ENCODE results near the gene SAMD4B. TPM values are rescaled to one million over a fixed set of nuclear protein-coding genes. Genes with fewer than 3 reads are reported as not detected.

The SAMD4B gene
- total and polyA plus RNA-seq, 10 of the 15 experiments (the other 5 are each of a cell fraction or from before 2014, with no cell fraction given): 2.4 to 43.3 (median 23.9) TPM

- TF ChIP-seq ZNF687 (IDR thresholded peaks at IDR 0.05) (0 out of 2 replicates have a peak, but pooled peaks have one; percentile 44), MTA2 (IDR thresholded peaks at IDR 0.05; ENCODE audit: low read depth) (no peak), ATF7 (IDR thresholded peaks at IDR 0.05; ENCODE audit: low read depth) (peak; percentile 99), ZBTB33 (IDR thresholded peaks at IDR 0.05) (peak; percentile 62; the same call in 1 of the 2 replicates), GATAD2B (conservative IDR thresholded peaks at IDR 0.05; ENCODE audit: low read depth) (peak; percentile 91), ZSCAN29 (IDR thresholded peaks at IDR 0.05) (no peak), MXI1 (IDR thresholded peaks at IDR 0.05; ENCODE audit: low read depth, low read length) (peak; percentile 26; the same call in 1 of the 2 replicates), POLR2A (IDR thresholded peaks at IDR 0.05; ENCODE audit: low read depth, low read length) (peak; percentile 94), MYC (IDR thresholded peaks at IDR 0.05; ENCODE audit: insufficient read depth, insufficient read length, insufficient replicate concordance, low read length, severe bottlenecking) (peak; percentile 95), CBX5 (IDR thresholded peaks at IDR 0.05; ENCODE audit: low read depth) (no peak), BHLHE40 (IDR thresholded peaks at IDR 0.05; ENCODE audit: borderline replicate concordance in 1 of 2, low read depth in 2 of 2, low read length in 1 of 2) (peak in 1 of 2 experiments; percentile 49), MLLT1 (IDR thresholded peaks at IDR 0.05) (peak; percentile 49), EED (IDR thresholded peaks at IDR 0.05; ENCODE audit: low read depth) (no peak), WRNIP1 (IDR thresholded peaks at IDR 0.05; ENCODE audit: borderline replicate concordance, low read depth, low read length) (no peak), SP1 (IDR thresholded peaks at IDR 0.05; ENCODE audit: low read depth, low read length) (peak; percentile 97), SIN3A (IDR thresholded peaks at IDR 0.05; ENCODE audit: low read depth, low read length) (peak; percentile 57), BCL3 (IDR thresholded peaks at IDR 0.05; ENCODE audit: borderline replicate concordance, insufficient read depth, low read depth, low read length, poor library complexity, severe bottlenecking) (peak; percentile 45), HDAC2 (IDR thresholded peaks at IDR 0.05) (no peak), GABPA (IDR thresholded peaks at IDR 0.05; ENCODE audit: low read depth) (peak; percentile 86), MYB (IDR thresholded peaks at IDR 0.05; ENCODE audit: borderline replicate concordance, low read depth, low read length) (peak; percentile 96), NRF1 (conservative IDR thresholded peaks at IDR 0.05; ENCODE audit: low read depth, low read length) (0 out of 2 replicates have a peak, but pooled peaks have one; percentile 1), TAF1 (IDR thresholded peaks at IDR 0.05; ENCODE audit: borderline replicate concordance, low read depth, low read length) (peak; percentile 97)
Observed at GRCh38 chr19:39390751-39391437, 48.7 kb downstream of the SAMD4B start, which contains the start of the genes MED29 and PAF1 (continued).
